PC-3 (cell line): ENCODE measurements around the gene GJB4.

ENCODE experiments used
- EZH2 ChIP-seq: fragments of 300-600 bp; sonication (generic); IDR thresholded peaks from one replicate; pipeline ENCODE4 v1.6.1; 2017; ENCODE audit warnings: antibody characterized with exemption, mild to moderate bottlenecking, low read length; ENCODE audit not compliant: unreplicated experiment
- EZH2phosphoT487 ChIP-seq: fragments of 300-600 bp; sonication (generic); IDR thresholded peaks from 2 replicates; pipeline ENCODE4 v1.6.1; 2018; ENCODE audit warnings: mild to moderate bottlenecking, antibody characterized with exemption, low read length, borderline replicate concordance
- TF ChIP-seq, protein P1 (sequence below): fragments of 300-600 bp; sonication (generic); conservative IDR thresholded peaks from 2 replicates; pipeline ENCODE4 v1.5.1; 2017; ENCODE audit warnings: antibody characterized with exemption, low read depth, mild to moderate bottlenecking, low read length

DNA sequence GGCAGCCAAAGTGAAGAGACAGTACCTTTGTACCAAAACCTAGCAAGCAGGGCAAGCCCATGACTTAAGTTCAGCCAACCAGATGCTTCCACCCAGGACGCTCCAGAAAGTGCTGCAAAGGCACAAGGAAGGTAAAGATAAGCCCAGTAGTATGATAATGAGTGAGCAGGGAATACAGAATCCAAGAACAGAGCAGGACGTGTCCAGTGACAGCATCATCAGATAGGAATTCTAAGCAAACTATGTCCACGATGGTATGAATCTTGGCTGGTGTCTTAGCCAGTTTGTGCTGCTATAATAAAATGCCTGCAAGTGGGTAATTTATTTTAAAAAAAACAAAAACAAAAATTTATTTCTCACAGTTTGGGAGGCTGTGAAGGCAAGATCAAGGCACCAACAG, 46.9 kb downstream of the GJB4 start:
- TF ChIP-seq, protein P1, sequence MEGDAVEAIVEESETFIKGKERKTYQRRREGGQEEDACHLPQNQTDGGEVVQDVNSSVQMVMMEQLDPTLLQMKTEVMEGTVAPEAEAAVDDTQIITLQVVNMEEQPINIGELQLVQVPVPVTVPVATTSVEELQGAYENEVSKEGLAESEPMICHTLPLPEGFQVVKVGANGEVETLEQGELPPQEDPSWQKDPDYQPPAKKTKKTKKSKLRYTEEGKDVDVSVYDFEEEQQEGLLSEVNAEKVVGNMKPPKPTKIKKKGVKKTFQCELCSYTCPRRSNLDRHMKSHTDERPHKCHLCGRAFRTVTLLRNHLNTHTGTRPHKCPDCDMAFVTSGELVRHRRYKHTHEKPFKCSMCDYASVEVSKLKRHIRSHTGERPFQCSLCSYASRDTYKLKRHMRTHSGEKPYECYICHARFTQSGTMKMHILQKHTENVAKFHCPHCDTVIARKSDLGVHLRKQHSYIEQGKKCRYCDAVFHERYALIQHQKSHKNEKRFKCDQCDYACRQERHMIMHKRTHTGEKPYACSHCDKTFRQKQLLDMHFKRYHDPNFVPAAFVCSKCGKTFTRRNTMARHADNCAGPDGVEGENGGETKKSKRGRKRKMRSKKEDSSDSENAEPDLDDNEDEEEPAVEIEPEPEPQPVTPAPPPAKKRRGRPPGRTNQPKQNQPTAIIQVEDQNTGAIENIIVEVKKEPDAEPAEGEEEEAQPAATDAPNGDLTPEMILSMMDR = no peak
- TF ChIP-seq EZH2 = no peak
- TF ChIP-seq EZH2phosphoT487 = no peak
